ENCODE data around the gene ELL. TPM values are rescaled to one million over a fixed set of nuclear protein-coding genes. Genes with fewer than 3 reads are reported as not detected.

Gene ELL
- total RNA-seq, 1 donor from 2014 or later = 16.0 TPM

- no peaks in the 10 kb centered on the region for H3K36me3 ChIP-seq (ENCODE audit: insufficient read depth, low read length)
- H3K4me3 ChIP-seq (ENCODE audit: insufficient read depth, low read depth, low read length) = no peak overlapping the region
- peaks cover 9% of the 10 kb centered on the region for H3K4me1 ChIP-seq (ENCODE audit: insufficient read depth, low read length)
- H3K27ac ChIP-seq (ENCODE audit: low read depth, low read length) = no peak overlapping the region
- peaks cover 2% of the 10 kb centered on the region for H3K27me3 ChIP-seq (ENCODE audit: insufficient read depth, low read length)
- H3K9ac ChIP-seq (ENCODE audit: low read length) = no peak overlapping the region
- DNase-seq (ENCODE audit: low read depth) (no peak), FAIRE-seq (no peak)
- no peaks in the 10 kb centered on the region for H3K4me1 Mint-ChIP-seq (ENCODE audit: low read depth, unreplicated experiment)
- peaks cover 15% of the 10 kb centered on the region for H4K20me1 ChIP-seq (ENCODE audit: insufficient read depth, low read length)
- no peak overlapping the region for H2AFZ ChIP-seq (ENCODE audit: low read depth, low read length)
- no peaks in the 10 kb centered on the region for H3K79me2 ChIP-seq (ENCODE audit: insufficient read depth, low read length)
- no peak overlapping the region for H3K4me2 ChIP-seq (ENCODE audit: low read length)
- no peaks in the 10 kb centered on the region for H3K9me3 ChIP-seq (ENCODE audit: insufficient read depth, low read depth, low read length)
- TF ChIP-seq CTCF (IDR thresholded peaks at IDR 0.05; ENCODE audit: insufficient read depth, low read depth, low read length) = no peak
- no peak for TF ChIP-seq EZH2 (IDR thresholded peaks at IDR 0.05; ENCODE audit: insufficient read depth, low read length)
- H3K36me3 Mint-ChIP-seq (ENCODE audit: low read depth, unreplicated experiment) = no peaks in the 10 kb centered on the region
- H3K9me3 Mint-ChIP-seq (ENCODE audit: unreplicated experiment) = no peaks in the 10 kb centered on the region
- H3K27ac Mint-ChIP-seq (ENCODE audit: unreplicated experiment) = no peak overlapping the region
- H3K27me3 Mint-ChIP-seq (ENCODE audit: low read depth, unreplicated experiment) = peaks cover 23% of the 10 kb centered on the region
- no peak overlapping the region for H3K4me3 Mint-ChIP-seq (ENCODE audit: unreplicated experiment)
Observed at GRCh38 chr19:18392926-18393325, 128.9 kb downstream of the ELL start.

Other genes starting within 250 kb of the ELL start
- 1.3 and 1.7 TPM in 2 replicates for gene IQCN, start 247.6 kb downstream of the ELL start, total RNA-seq
- 151 and 161 TPM in 2 replicates for gene JUND, start 240.4 kb downstream of the ELL start, total RNA-seq
- 102 and 127 TPM in 2 replicates for gene LSM4, start 199.0 kb downstream of the ELL start, total RNA-seq
- gene PGPEP1, start 181.5 kb downstream of the ELL start, total RNA-seq = 20.6 and 28.4 TPM in 2 replicates
- 20.5 and 23.2 TPM in 2 replicates for gene GDF15, start 135.9 kb downstream of the ELL start, total RNA-seq
- not detected in 2 replicates for gene LRRC25, start 124.4 kb downstream of the ELL start, total RNA-seq
- gene SSBP4, start 102.7 kb downstream of the ELL start, total RNA-seq = 51.2 and 56.6 TPM in 2 replicates
- gene ISYNA1, start 83.9 kb downstream of the ELL start, total RNA-seq = 128 and 153 TPM in 2 replicates
- 246 and 251 TPM in 2 replicates for gene FKBP8, start 21.5 kb upstream of the ELL start, total RNA-seq
- gene KXD1, start 35.8 kb upstream of the ELL start, total RNA-seq = 73.4 and 80.2 TPM in 2 replicates
- 1,213 and 1,287 TPM in 2 replicates for gene UBA52, start 49.8 kb upstream of the ELL start, total RNA-seq
- 47.4 and 54.6 TPM in 2 replicates for gene REX1BD, start 66.7 kb upstream of the ELL start, total RNA-seq
- 18.5 and 53.1 TPM in 2 replicates for gene CRLF1, start 84.7 kb upstream of the ELL start, total RNA-seq
- gene TMEM59L, start 90.8 kb upstream of the ELL start, total RNA-seq = 5.6 and 8.8 TPM in 2 replicates
- gene KLHL26, start 115.0 kb upstream of the ELL start, total RNA-seq = 4.4 and 6.0 TPM in 2 replicates
- 8.4 and 8.8 TPM in 2 replicates for gene CRTC1, start 161.6 kb upstream of the ELL start, total RNA-seq